ENCODE results near the gene ABI3BP.

GRCh38 chr3:100891827-100892226, 101.4 kb downstream of the ABI3BP start:
- TF ChIP-seq CTCF (IDR thresholded peaks at IDR 0.05; ENCODE audit: insufficient read depth, low read depth, low read length) (no peak), EZH2 (IDR thresholded peaks at IDR 0.05; ENCODE audit: insufficient read depth, low read length) (no peak)

All from astrocyte (in vitro differentiated cells and primary cell).